ENCODE data around the gene SPNS1. TPM values are rescaled to one million over a fixed set of nuclear protein-coding genes. Genes with fewer than 3 reads are reported as not detected.
"Not testable (repeated sequence)": the region's sequence is repeated elsewhere in the genome, so short reads cannot be mapped to it uniquely, and the experiment has no call there.

The SPNS1 gene
- polyA plus RNA-seq (ENCODE audit: low read depth in 6 of 6), result 10 to 100 TPM; 11.4 to 29.9 (median 19.0) TPM

- Mint-ChIP-seq H3K4me3 (peak within 1 kb of the TSS; percentile 95 to 100 (median 98)), H3K4me1 (peaks cover 28 to 46% (median 38%) of the 10 kb centered on the region in 3 donors), H3K36me3 (peaks cover 4 to 8% of the 10 kb centered on the region in 2 donors), H3K27me3 (no peaks in the 10 kb centered on the region), H3K9me3 (no peaks in the 10 kb centered on the region), H3K27ac (peak within 1 kb of the TSS; percentile 98 to 99 (median 99))
- peak; percentile 93 for DNase-seq
- ATAC-seq (ENCODE audit: low read depth in 2 of 2), result peak; percentile 94
These were observed at the start of gene SPNS1 for GRCh38 chr16:28974437-28975157. TSS of gene SPNS1 (plus strand) at chr16:28974778. CDS start at chr16:28975152, 374 bp downstream.

GRCh38 chr16:28925386-28926228 lies 49.0 kb upstream of the SPNS1 start:
- DNase-seq, result peak; percentile 82
- Mint-ChIP-seq H3K36me3 (peaks cover 0 to 8% of the 10 kb centered on the region in 2 donors), H3K4me1 (peaks cover 45 to 77% (median 57%) of the 10 kb centered on the region in 3 donors)

GRCh38 chr16:28926284-28926683 lies 48.3 kb upstream of the SPNS1 start:
- H3K36me3 Mint-ChIP-seq; ATAC-seq (ENCODE audit: low read depth in 2 of 2): not testable (repeated sequence)
- H3K4me3 Mint-ChIP-seq, result peak overlapping the region; percentile 94 to 98 (median 97)

More at GRCh38 chr16:28925386-28926228, 49.0 kb upstream of the SPNS1 start:
- Mint-ChIP-seq H3K4me3 (peak overlapping the region; percentile 94 to 98 (median 97)), H3K27me3 (no peaks in the 10 kb centered on the region), H3K9me3 (no peaks in the 10 kb centered on the region), H3K27ac (peak overlapping the region; percentile 94 to 99 (median 98))
- ATAC-seq (ENCODE audit: low read depth in 2 of 2), result peak; percentile 32 to 35

GRCh38 chr16:28927815-28928214 lies 46.8 kb upstream of the SPNS1 start:
- H3K9me3 Mint-ChIP-seq, result no peaks in the 10 kb centered on the region
- ATAC-seq (ENCODE audit: low read depth in 2 of 2) (no peak), DNase-seq (no peak)
- H3K36me3 Mint-ChIP-seq, result no peaks in the 10 kb centered on the region
- peak overlapping the region; percentile 28 to 89 (median 54) for H3K27ac Mint-ChIP-seq
- no peaks in the 10 kb centered on the region for H3K27me3 Mint-ChIP-seq
- H3K4me3 Mint-ChIP-seq, result peak overlapping the region in 5 of 8 donors; percentile 30 to 97 (median 47)
- peaks cover 56 to 85% (median 70%) of the 10 kb centered on the region in 3 donors for H3K4me1 Mint-ChIP-seq

More at GRCh38 chr16:28926284-28926683, 48.3 kb upstream of the SPNS1 start:
- not testable (repeated sequence) for H3K9me3 Mint-ChIP-seq, H3K27me3 Mint-ChIP-seq, DNase-seq
- Mint-ChIP-seq H3K4me1 (peaks cover 46 to 82% (median 59%) of the 10 kb centered on the region in 3 donors), H3K27ac (peak overlapping the region; percentile 94 to 99 (median 98))

- Mint-ChIP-seq H3K4me3 (peak overlapping the region; percentile 87 to 99 (median 97)), H3K27ac (peak overlapping the region; percentile 39 to 98 (median 94)), H3K27me3 (no peaks in the 10 kb centered on the region), H3K4me1 (peaks cover 51 to 82% (median 66%) of the 10 kb centered on the region in 3 donors), H3K36me3 (peaks cover 8 to 13% of the 10 kb centered on the region in 2 donors), H3K9me3 (no peaks in the 10 kb centered on the region)
- DNase-seq (no peak), ATAC-seq (ENCODE audit: low read depth in 2 of 2) (no peak)
These were observed 44.4 kb upstream of the SPNS1 start for GRCh38 chr16:28930203-28930602.

GRCh38 chr16:28930652-28931051 lies 43.9 kb upstream of the SPNS1 start:
- ATAC-seq (ENCODE audit: low read depth in 2 of 2) (peak; percentile 79), DNase-seq (peak; percentile 75)
- H3K4me3 Mint-ChIP-seq, result peak overlapping the region; percentile 87 to 99 (median 97)
- peaks cover 53 to 85% (median 69%) of the 10 kb centered on the region in 3 donors for H3K4me1 Mint-ChIP-seq
- H3K9me3 Mint-ChIP-seq, result no peaks in the 10 kb centered on the region
- H3K27ac Mint-ChIP-seq, result peak overlapping the region; percentile 39 to 98 (median 94)
- peaks cover 8 to 18% of the 10 kb centered on the region in 2 donors for H3K36me3 Mint-ChIP-seq
- no peaks in the 10 kb centered on the region for H3K27me3 Mint-ChIP-seq

- Mint-ChIP-seq H3K27me3 (no peaks in the 10 kb centered on the region), H3K4me3 (peak within 1 kb of the TSS; percentile 87 to 99 (median 97)), H3K9me3 (no peaks in the 10 kb centered on the region), H3K4me1 (peaks cover 59 to 86% (median 72%) of the 10 kb centered on the region in 3 donors), H3K36me3 (peaks cover 17 to 29% of the 10 kb centered on the region in 2 donors), H3K27ac (peak within 1 kb of the TSS; percentile 92 to 99 (median 96))
- ATAC-seq (ENCODE audit: low read depth in 2 of 2), result peak; percentile 45 to 51
- DNase-seq, result peak; percentile 63
These were observed 42.8 kb upstream of the SPNS1 start, which contains the start of gene CD19 for GRCh38 chr16:28931801-28932225. TSS of gene CD19 (plus strand) at chr16:28931971. CDS start at chr16:28932001, 30 bp downstream.

- ATAC-seq (ENCODE audit: low read depth in 2 of 2), result no peak
- no peak for DNase-seq
- H3K27ac Mint-ChIP-seq, result peak overlapping the region; percentile 92 to 99 (median 96)
- peaks cover 17 to 30% of the 10 kb centered on the region in 2 donors for H3K36me3 Mint-ChIP-seq
- no peaks in the 10 kb centered on the region for H3K27me3 Mint-ChIP-seq
- H3K4me1 Mint-ChIP-seq, result peaks cover 63 to 82% (median 76%) of the 10 kb centered on the region in 3 donors
- peak overlapping the region; percentile 87 to 99 (median 97) for H3K4me3 Mint-ChIP-seq
- H3K9me3 Mint-ChIP-seq, result no peaks in the 10 kb centered on the region
These were observed 42.0 kb upstream of the SPNS1 start for GRCh38 chr16:28932339-28933141.

GRCh38 chr16:28933171-28933570 lies 41.4 kb upstream of the SPNS1 start:
- peaks cover 64 to 82% (median 76%) of the 10 kb centered on the region in 3 donors for H3K4me1 Mint-ChIP-seq

GRCh38 chr16:28935346-28935745 lies 39.2 kb upstream of the SPNS1 start:
- no peak for DNase-seq
- H3K27ac Mint-ChIP-seq, result peak overlapping the region; percentile 64 to 98 (median 88)
- peaks cover 17 to 50% of the 10 kb centered on the region in 2 donors for H3K36me3 Mint-ChIP-seq
- H3K4me1 Mint-ChIP-seq, result peaks cover 67 to 83% (median 83%) of the 10 kb centered on the region in 3 donors
- H3K9me3 Mint-ChIP-seq, result no peaks in the 10 kb centered on the region
- peak overlapping the region; percentile 31 to 97 (median 72) for H3K4me3 Mint-ChIP-seq
- ATAC-seq (ENCODE audit: low read depth in 2 of 2), result no peak
- no peaks in the 10 kb centered on the region for H3K27me3 Mint-ChIP-seq

More at GRCh38 chr16:28933171-28933570, 41.4 kb upstream of the SPNS1 start:
- peak overlapping the region; percentile 87 to 99 (median 97) for H3K4me3 Mint-ChIP-seq
- H3K9me3 Mint-ChIP-seq, result no peaks in the 10 kb centered on the region
- H3K27ac Mint-ChIP-seq, result peak overlapping the region; percentile 44 to 98 (median 94)
- peaks cover 17 to 36% of the 10 kb centered on the region in 2 donors for H3K36me3 Mint-ChIP-seq
- DNase-seq, result no peak
- no peaks in the 10 kb centered on the region for H3K27me3 Mint-ChIP-seq
- ATAC-seq (ENCODE audit: low read depth in 2 of 2), result no peak

- peak; percentile 80 for DNase-seq
- H3K36me3 Mint-ChIP-seq, result peaks cover 17 to 50% of the 10 kb centered on the region in 2 donors
- H3K9me3 Mint-ChIP-seq, result no peaks in the 10 kb centered on the region
- ATAC-seq (ENCODE audit: low read depth in 2 of 2), result peak; percentile 90 to 93
- peak overlapping the region; percentile 88 to 98 (median 90) for H3K27ac Mint-ChIP-seq
- peak overlapping the region; percentile 44 to 97 (median 71) for H3K4me3 Mint-ChIP-seq
- H3K27me3 Mint-ChIP-seq, result no peaks in the 10 kb centered on the region
- peaks cover 60 to 76% (median 75%) of the 10 kb centered on the region in 3 donors for H3K4me1 Mint-ChIP-seq
These were observed 38.4 kb upstream of the SPNS1 start for GRCh38 chr16:28935924-28936783.

Data from naive B cell (primary cell).